ENCODE results near the gene ANTXR1.

ANTXR1 gene

GRCh38 chr2:69291721-69292120, 278.7 kb downstream of the ANTXR1 start:
- DNase-seq: no peak

- no peak for DNase-seq
These were observed 279.3 kb downstream of the ANTXR1 start for GRCh38 chr2:69292256-69292655.

GRCh38 chr2:69296421-69296820, 283.4 kb downstream of the ANTXR1 start:
- DNase-seq: no peak

- DNase-seq: no peak
These were observed 284.2 kb downstream of the ANTXR1 start for GRCh38 chr2:69297216-69297615.

GRCh38 chr2:69298261-69298660, 285.3 kb downstream of the ANTXR1 start:
- no peak for DNase-seq

GRCh38 chr2:69298862-69299261, 285.9 kb downstream of the ANTXR1 start:
- DNase-seq: no peak

Measured in activated CD4-positive, CD25-positive, alpha-beta regulatory T cell treated with anti-CD3 and anti-CD28 coated beads, Interleukin-2, amount 50 U/mL, for 72 hours (primary cell).